GM23338 (cell line): Measurements from ENCODE around the gene GCAT.

Experiments
- EZH2phosphoT487 ChIP-seq: fragments of 200-600 bp; sonication (generic); IDR thresholded peaks from one replicate; pipeline ENCODE4 v1.8.1; 2018; ENCODE audit warnings: antibody characterized with exemption; ENCODE audit not compliant: unreplicated experiment
- POLR2AphosphoS5 ChIP-seq: IDR thresholded peaks from 2 replicates; pipeline ENCODE4 v1.6.1; 2016; ENCODE audit warnings: antibody characterized with exemption, low read depth
- ZNF331 ChIP-seq: fragments of 250-450 bp; sonication (Bioruptor Pico); IDR thresholded peaks from 2 replicates; pipeline ENCODE4 v1.5.0; 2020; ENCODE audit warnings: low read depth, mild to moderate bottlenecking, moderate library complexity
- TF ChIP-seq, protein P1 (sequence below), 2 experiments: fragments of 200-600 bp in 1 of 2; sonication (generic) in 1 of 2; conservative IDR thresholded peaks; 2 replicates each; pipeline versions ENCODE4 v1.5.1 to v1.6.1; 2016 to 2017; ENCODE audit warnings: antibody characterized with exemption in 2 of 2, low read depth in 2 of 2, mild to moderate bottlenecking in 2 of 2, moderate library complexity in 1 of 2
- TF ChIP-seq, protein P2 (sequence below): IDR thresholded peaks from one replicate; pipeline ENCODE4 v1.6.1; 2018; ENCODE audit warnings: antibody characterized with exemption; ENCODE audit not compliant: unreplicated experiment
- TF ChIP-seq, protein P3 (sequence below): IDR thresholded peaks from 2 replicates; pipeline ENCODE4 v1.6.1; 2016; ENCODE audit warnings: antibody characterized with exemption

DNA sequence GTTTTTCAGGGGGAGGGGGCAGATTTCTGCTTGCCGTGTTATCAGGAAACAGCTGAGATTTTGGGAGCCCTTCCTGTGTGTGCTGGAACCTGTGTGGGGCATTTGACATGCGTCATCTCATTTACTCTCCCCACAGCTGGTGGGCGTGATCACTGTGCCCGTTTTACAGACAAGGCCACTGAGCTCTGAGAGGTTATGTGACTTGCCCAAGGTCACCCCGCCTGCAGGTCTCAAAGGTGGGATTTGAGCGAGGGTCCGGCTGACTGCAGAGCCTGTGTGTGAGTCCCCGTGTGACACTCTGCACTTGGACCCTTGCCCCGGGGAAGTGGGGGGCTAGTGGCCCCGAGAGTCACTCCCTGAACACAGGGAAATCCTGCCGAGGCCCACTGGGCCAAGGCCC, 48.5 kb upstream of the GCAT start:
- TF ChIP-seq, protein P1, sequence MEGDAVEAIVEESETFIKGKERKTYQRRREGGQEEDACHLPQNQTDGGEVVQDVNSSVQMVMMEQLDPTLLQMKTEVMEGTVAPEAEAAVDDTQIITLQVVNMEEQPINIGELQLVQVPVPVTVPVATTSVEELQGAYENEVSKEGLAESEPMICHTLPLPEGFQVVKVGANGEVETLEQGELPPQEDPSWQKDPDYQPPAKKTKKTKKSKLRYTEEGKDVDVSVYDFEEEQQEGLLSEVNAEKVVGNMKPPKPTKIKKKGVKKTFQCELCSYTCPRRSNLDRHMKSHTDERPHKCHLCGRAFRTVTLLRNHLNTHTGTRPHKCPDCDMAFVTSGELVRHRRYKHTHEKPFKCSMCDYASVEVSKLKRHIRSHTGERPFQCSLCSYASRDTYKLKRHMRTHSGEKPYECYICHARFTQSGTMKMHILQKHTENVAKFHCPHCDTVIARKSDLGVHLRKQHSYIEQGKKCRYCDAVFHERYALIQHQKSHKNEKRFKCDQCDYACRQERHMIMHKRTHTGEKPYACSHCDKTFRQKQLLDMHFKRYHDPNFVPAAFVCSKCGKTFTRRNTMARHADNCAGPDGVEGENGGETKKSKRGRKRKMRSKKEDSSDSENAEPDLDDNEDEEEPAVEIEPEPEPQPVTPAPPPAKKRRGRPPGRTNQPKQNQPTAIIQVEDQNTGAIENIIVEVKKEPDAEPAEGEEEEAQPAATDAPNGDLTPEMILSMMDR (conservative IDR thresholded peaks at IDR 0.05; ENCODE audit: low read depth in 2 of 2) = no peak
- TF ChIP-seq EZH2phosphoT487 = no peak
- TF ChIP-seq, protein P2, sequence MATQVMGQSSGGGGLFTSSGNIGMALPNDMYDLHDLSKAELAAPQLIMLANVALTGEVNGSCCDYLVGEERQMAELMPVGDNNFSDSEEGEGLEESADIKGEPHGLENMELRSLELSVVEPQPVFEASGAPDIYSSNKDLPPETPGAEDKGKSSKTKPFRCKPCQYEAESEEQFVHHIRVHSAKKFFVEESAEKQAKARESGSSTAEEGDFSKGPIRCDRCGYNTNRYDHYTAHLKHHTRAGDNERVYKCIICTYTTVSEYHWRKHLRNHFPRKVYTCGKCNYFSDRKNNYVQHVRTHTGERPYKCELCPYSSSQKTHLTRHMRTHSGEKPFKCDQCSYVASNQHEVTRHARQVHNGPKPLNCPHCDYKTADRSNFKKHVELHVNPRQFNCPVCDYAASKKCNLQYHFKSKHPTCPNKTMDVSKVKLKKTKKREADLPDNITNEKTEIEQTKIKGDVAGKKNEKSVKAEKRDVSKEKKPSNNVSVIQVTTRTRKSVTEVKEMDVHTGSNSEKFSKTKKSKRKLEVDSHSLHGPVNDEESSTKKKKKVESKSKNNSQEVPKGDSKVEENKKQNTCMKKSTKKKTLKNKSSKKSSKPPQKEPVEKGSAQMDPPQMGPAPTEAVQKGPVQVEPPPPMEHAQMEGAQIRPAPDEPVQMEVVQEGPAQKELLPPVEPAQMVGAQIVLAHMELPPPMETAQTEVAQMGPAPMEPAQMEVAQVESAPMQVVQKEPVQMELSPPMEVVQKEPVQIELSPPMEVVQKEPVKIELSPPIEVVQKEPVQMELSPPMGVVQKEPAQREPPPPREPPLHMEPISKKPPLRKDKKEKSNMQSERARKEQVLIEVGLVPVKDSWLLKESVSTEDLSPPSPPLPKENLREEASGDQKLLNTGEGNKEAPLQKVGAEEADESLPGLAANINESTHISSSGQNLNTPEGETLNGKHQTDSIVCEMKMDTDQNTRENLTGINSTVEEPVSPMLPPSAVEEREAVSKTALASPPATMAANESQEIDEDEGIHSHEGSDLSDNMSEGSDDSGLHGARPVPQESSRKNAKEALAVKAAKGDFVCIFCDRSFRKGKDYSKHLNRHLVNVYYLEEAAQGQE = no peak
- TF ChIP-seq, protein P3, sequence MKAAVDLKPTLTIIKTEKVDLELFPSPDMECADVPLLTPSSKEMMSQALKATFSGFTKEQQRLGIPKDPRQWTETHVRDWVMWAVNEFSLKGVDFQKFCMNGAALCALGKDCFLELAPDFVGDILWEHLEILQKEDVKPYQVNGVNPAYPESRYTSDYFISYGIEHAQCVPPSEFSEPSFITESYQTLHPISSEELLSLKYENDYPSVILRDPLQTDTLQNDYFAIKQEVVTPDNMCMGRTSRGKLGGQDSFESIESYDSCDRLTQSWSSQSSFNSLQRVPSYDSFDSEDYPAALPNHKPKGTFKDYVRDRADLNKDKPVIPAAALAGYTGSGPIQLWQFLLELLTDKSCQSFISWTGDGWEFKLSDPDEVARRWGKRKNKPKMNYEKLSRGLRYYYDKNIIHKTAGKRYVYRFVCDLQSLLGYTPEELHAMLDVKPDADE = no peak
- no peak for TF ChIP-seq POLR2AphosphoS5
- no peak for TF ChIP-seq ZNF331
